Thyroid gland (tissue), 4 donors: Measurements from ENCODE around the gene GPR35. TPM values are rescaled to one million over a fixed set of nuclear protein-coding genes. Genes with fewer than 3 reads are reported as not detected.

ENCODE experiments used
- DNase-seq, 2 donors: peaks; one replicate each; pipeline ENCODE4 v3.0.0-alpha.2; 2019
- H3K27ac ChIP-seq, 3 donors: fragments of 200-600 bp; sonication (generic); 1 replicate in 2 of 3; 2 replicates in 1 of 3; pipeline ENCODE4 v1.5.1; 2016 to 2019; ENCODE audit warnings: mild to moderate bottlenecking in 1 of 3, moderate library complexity in 1 of 3
- H3K27me3 ChIP-seq: fragments of 200-600 bp; sonication (generic); one replicate; pipeline ENCODE4 v1.5.1; 2019
- H3K36me3 ChIP-seq, 2 donors: fragments of 200-600 bp; sonication (generic); one replicate each; pipeline ENCODE4 v1.5.1; 2016 to 2019
- H3K4me1 ChIP-seq, 2 donors: fragments of 200-600 bp; sonication (generic); one replicate each; pipeline ENCODE4 v1.5.1; 2017 to 2019
- H3K4me3 ChIP-seq, 3 donors: fragments of 200-600 bp; sonication (generic); replicated peaks in 1 of 3; 1 replicate in 2 of 3; 2 replicates in 1 of 3; pipeline ENCODE4 v1.5.1; 2016; ENCODE audit warnings: mild to moderate bottlenecking in 1 of 3
- H3K9me3 ChIP-seq: fragments of 200-600 bp; sonication (generic); one replicate; pipeline ENCODE4 v1.5.1; 2017
- CTCF ChIP-seq, 6 experiments: fragments of 200-600 bp in 3 of 6; fragments of 450-650 bp in 3 of 6; sonication (generic) in 3 of 6; IDR thresholded peaks; one replicate each; pipeline ENCODE4 v1.5.1; 2016 to 2019; ENCODE audit warnings: antibody characterized with exemption in 6 of 6, mild to moderate bottlenecking in 2 of 6, inconsistent platforms in 1 of 6, moderate library complexity in 1 of 6
- POLR2A ChIP-seq, 2 donors: fragments of 450-650 bp; IDR thresholded peaks; one replicate each; pipeline ENCODE4 v1.6.1; 2017; ENCODE audit warnings: antibody characterized with exemption in 2 of 2, mild to moderate bottlenecking in 2 of 2, moderate library complexity in 1 of 2
- WGBS, 2 donors: methylation state at CpG; one replicate each; pipeline ENCODE4 v1.1.5; 2017; 5-methylcytosine and 5-hydroxymethylcytosine counted together
- intact Hi-C: fragments of 100-400 bp; cut with DNase I; formaldehyde crosslinking; loops from one replicate; pipeline ENCODE4 v1.15.1; 2023
- total RNA-seq, 4 donors: library from RNA; depleted of rRNA; stranded (reverse); fragments of >200 nt; gene quantifications; one replicate each; pipeline ENCODE4 v1.2.3, GENCODE V29; 2016

GPR35 gene
- total RNA-seq, 4 donors from 2014 or later, result 0.29 to 1.7 (median 1.0) TPM

- H3K4me3 ChIP-seq, result no peak overlapping the region
- H3K36me3 ChIP-seq, result no peaks in the 10 kb centered on the region
- H3K27me3 ChIP-seq, result no peaks in the 10 kb centered on the region
- DNase-seq, result peak in 1 of 2 donors; percentile 0
- H3K27ac ChIP-seq, result no peak overlapping the region
- WGBS, 2 donors, result 82 to 83% methylated on average over 7 of the region's 10 CpGs
- H3K9me3 ChIP-seq, result no peaks in the 10 kb centered on the region
- H3K4me1 ChIP-seq, result peaks cover 0 to 8% of the 10 kb centered on the region in 2 donors
- intact Hi-C loops, result no loop called here
- no peak for TF ChIP-seq POLR2A (IDR thresholded peaks at IDR 0.05)
- no peak for TF ChIP-seq CTCF (IDR thresholded peaks at IDR 0.05)
These were observed 1.7 kb upstream of the GPR35 start for GRCh38 chr2:240623531-240624010.

GRCh38 chr2:240624011-240624949, 1.0 kb upstream of the GPR35 start:
- no peaks in the 10 kb centered on the region for H3K36me3 ChIP-seq
- no peaks in the 10 kb centered on the region for H3K9me3 ChIP-seq
- DNase-seq, result peak in 1 of 2 donors; percentile 0
- no peaks in the 10 kb centered on the region for H3K27me3 ChIP-seq
- intact Hi-C loops, result no loop called here
- TF ChIP-seq POLR2A (IDR thresholded peaks at IDR 0.05) (no peak), CTCF (IDR thresholded peaks at IDR 0.05) (no peak)
- no peak overlapping the region for H3K4me3 ChIP-seq
- 72 to 76% methylated on average over 13 to 19 of the region's 24 CpGs for WGBS, 2 donors
- no peak overlapping the region for H3K27ac ChIP-seq
- H3K4me1 ChIP-seq, result peaks cover 0 to 3% of the 10 kb centered on the region in 2 donors

GRCh38 chr2:240626531-240627300, 1.4 kb downstream of the GPR35 start:
- H3K36me3 ChIP-seq, result no peaks in the 10 kb centered on the region
- H3K9me3 ChIP-seq, result no peaks in the 10 kb centered on the region
- no peak for DNase-seq
- H3K27ac ChIP-seq, result no peak overlapping the region
- H3K4me1 ChIP-seq, result no peaks in the 10 kb centered on the region
- TF ChIP-seq POLR2A (IDR thresholded peaks at IDR 0.05) (no peak), CTCF (IDR thresholded peaks at IDR 0.05) (no peak)
- intact Hi-C loops, result no loop called here
- 56 to 62% methylated on average over 2 to 5 of the region's 21 CpGs for WGBS, 2 donors
- H3K4me3 ChIP-seq, result no peak overlapping the region
- no peaks in the 10 kb centered on the region for H3K27me3 ChIP-seq

- Histone ChIP-seq H3K4me3 (no peak overlapping the region), H3K4me1 (no peaks in the 10 kb centered on the region), H3K27me3 (no peaks in the 10 kb centered on the region), H3K9me3 (no peaks in the 10 kb centered on the region), H3K27ac (no peak overlapping the region), H3K36me3 (no peaks in the 10 kb centered on the region)
- TF ChIP-seq POLR2A (IDR thresholded peaks at IDR 0.05) (no peak), CTCF (IDR thresholded peaks at IDR 0.05) (no peak)
- intact Hi-C loops, result no loop called here
- 86 to 88% methylated on average over 9 to 11 of the region's 17 CpGs for WGBS, 2 donors
- DNase-seq, result no peak
These were observed 2.6 kb downstream of the GPR35 start for GRCh38 chr2:240627736-240628506.
